ENCODE results near the gene EYA2.

The EYA2 gene

GRCh38 chr20:47054945-47055344, 160.3 kb downstream of the EYA2 start:
- Mint-ChIP-seq H3K4me1 (no peaks in the 10 kb centered on the region), H3K36me3 (no peaks in the 10 kb centered on the region), H3K4me3 (no peak overlapping the region), H3K27ac (no peak overlapping the region), H3K9me3 (peaks cover 0 to 3% of the 10 kb centered on the region in 2 donors), H3K27me3 (peaks cover 24 to 35% of the 10 kb centered on the region in 2 donors)
- ATAC-seq (replicated peaks) (no peak), DNase-seq (no peak)

GRCh38 chr20:47055699-47056369, 161.2 kb downstream of the EYA2 start:
- H3K4me3 Mint-ChIP-seq, result no peak overlapping the region
- no peak for DNase-seq
- no peak overlapping the region for H3K27ac Mint-ChIP-seq
- peaks cover 0 to 3% of the 10 kb centered on the region in 2 donors for H3K9me3 Mint-ChIP-seq
- no peak for ATAC-seq (replicated peaks)
- no peaks in the 10 kb centered on the region for H3K4me1 Mint-ChIP-seq
- H3K36me3 Mint-ChIP-seq, result no peaks in the 10 kb centered on the region
- peaks cover 17 to 29% of the 10 kb centered on the region in 2 donors for H3K27me3 Mint-ChIP-seq

GRCh38 chr20:47057661-47058060, 163.0 kb downstream of the EYA2 start:
- Mint-ChIP-seq H3K27ac (no peak overlapping the region), H3K36me3 (no peaks in the 10 kb centered on the region), H3K4me3 (no peak overlapping the region), H3K4me1 (no peaks in the 10 kb centered on the region), H3K27me3 (peaks cover 19% of the 10 kb centered on the region in 2 donors), H3K9me3 (peaks cover 0 to 3% of the 10 kb centered on the region in 2 donors)
- ATAC-seq (replicated peaks) (no peak), DNase-seq (no peak)

GRCh38 chr20:47058236-47058635, 163.6 kb downstream of the EYA2 start:
- no peak for DNase-seq
- H3K4me3 Mint-ChIP-seq, result no peak overlapping the region

GRCh38 chr20:47059536-47059935, 164.9 kb downstream of the EYA2 start:
- Mint-ChIP-seq H3K9me3 (peaks cover under 1 to 4% of the 10 kb centered on the region in 2 donors), H3K4me3 (no peak overlapping the region), H3K27ac (no peak overlapping the region), H3K36me3 (peaks cover 0 to under 1% of the 10 kb centered on the region in 2 donors), H3K4me1 (no peaks in the 10 kb centered on the region), H3K27me3 (peaks cover 19 to 21% of the 10 kb centered on the region in 2 donors)
- DNase-seq, result no peak
- no peak for ATAC-seq (replicated peaks)

More at GRCh38 chr20:47058236-47058635, 163.6 kb downstream of the EYA2 start:
- no peak for ATAC-seq (replicated peaks)
- Mint-ChIP-seq H3K36me3 (no peaks in the 10 kb centered on the region), H3K27ac (no peak overlapping the region), H3K4me1 (no peaks in the 10 kb centered on the region), H3K27me3 (peaks cover 16 to 19% of the 10 kb centered on the region in 2 donors), H3K9me3 (peaks cover 0 to 3% of the 10 kb centered on the region in 2 donors)

GRCh38 chr20:47061549-47061948, 166.9 kb downstream of the EYA2 start:
- Mint-ChIP-seq H3K4me3 (no peak overlapping the region), H3K4me1 (no peaks in the 10 kb centered on the region), H3K36me3 (peaks cover 0 to 2% of the 10 kb centered on the region in 2 donors), H3K27ac (no peak overlapping the region), H3K9me3 (peaks cover 4 to 5% of the 10 kb centered on the region in 2 donors), H3K27me3 (peaks cover 12 to 18% of the 10 kb centered on the region in 2 donors)
- no peak for DNase-seq
- ATAC-seq (replicated peaks), result no peak

GRCh38 chr20:47062226-47062890, 167.7 kb downstream of the EYA2 start:
- H3K27ac Mint-ChIP-seq, result no peak overlapping the region

GRCh38 chr20:47063407-47063806, 168.8 kb downstream of the EYA2 start:
- no peak overlapping the region for H3K27ac Mint-ChIP-seq
- DNase-seq, result no peak
- peaks cover 0 to 4% of the 10 kb centered on the region in 2 donors for H3K36me3 Mint-ChIP-seq
- no peak for ATAC-seq (replicated peaks)
- H3K4me3 Mint-ChIP-seq, result no peak overlapping the region
- no peaks in the 10 kb centered on the region for H3K4me1 Mint-ChIP-seq
- peaks cover 7 to 14% of the 10 kb centered on the region in 2 donors for H3K27me3 Mint-ChIP-seq
- H3K9me3 Mint-ChIP-seq, result peaks cover 11 to 13% of the 10 kb centered on the region in 2 donors

More at GRCh38 chr20:47062226-47062890, 167.7 kb downstream of the EYA2 start:
- DNase-seq, result no peak
- Mint-ChIP-seq H3K4me1 (no peaks in the 10 kb centered on the region), H3K36me3 (peaks cover 0 to 2% of the 10 kb centered on the region in 2 donors), H3K4me3 (no peak overlapping the region), H3K9me3 (peaks cover 4 to 6% of the 10 kb centered on the region in 2 donors), H3K27me3 (peaks cover 7 to 18% of the 10 kb centered on the region in 2 donors)
- ATAC-seq (replicated peaks), result no peak

- DNase-seq, result no peak
- Mint-ChIP-seq H3K36me3 (peaks cover 0 to 4% of the 10 kb centered on the region in 2 donors), H3K27ac (no peak overlapping the region), H3K4me1 (no peaks in the 10 kb centered on the region), H3K9me3 (peaks cover 13 to 16% of the 10 kb centered on the region in 2 donors), H3K4me3 (no peak overlapping the region), H3K27me3 (peaks cover 7 to 12% of the 10 kb centered on the region in 2 donors)
- ATAC-seq (replicated peaks), result no peak
Measured at GRCh38 chr20:47063808-47064207, 169.2 kb downstream of the EYA2 start.

GRCh38 chr20:47066484-47067270, 172.0 kb downstream of the EYA2 start:
- no peak for ATAC-seq (replicated peaks)
- Mint-ChIP-seq H3K27me3 (peaks cover 7 to 8% of the 10 kb centered on the region in 2 donors), H3K4me1 (no peaks in the 10 kb centered on the region), H3K27ac (no peak overlapping the region), H3K36me3 (peaks cover 0 to 4% of the 10 kb centered on the region in 2 donors), H3K9me3 (peaks cover 13 to 16% of the 10 kb centered on the region in 2 donors), H3K4me3 (no peak overlapping the region)
- no peak for DNase-seq

- H3K4me3 Mint-ChIP-seq, result no peak overlapping the region
- ATAC-seq (replicated peaks) (no peak), DNase-seq (no peak)
- no peaks in the 10 kb centered on the region for H3K4me1 Mint-ChIP-seq
- H3K27me3 Mint-ChIP-seq, result peaks cover 7 to 9% of the 10 kb centered on the region in 2 donors
- H3K27ac Mint-ChIP-seq, result no peak overlapping the region
- peaks cover 13 to 16% of the 10 kb centered on the region in 2 donors for H3K9me3 Mint-ChIP-seq
- H3K36me3 Mint-ChIP-seq, result peaks cover 0 to 4% of the 10 kb centered on the region in 2 donors
Measured at GRCh38 chr20:47067776-47068175, 173.1 kb downstream of the EYA2 start.

- Mint-ChIP-seq H3K27me3 (peaks cover 7 to 15% of the 10 kb centered on the region in 2 donors), H3K4me1 (no peaks in the 10 kb centered on the region), H3K36me3 (peaks cover 0 to 4% of the 10 kb centered on the region in 2 donors), H3K4me3 (no peak overlapping the region), H3K27ac (no peak overlapping the region), H3K9me3 (peaks cover 11 to 12% of the 10 kb centered on the region in 2 donors)
- DNase-seq, result no peak
- no peak for ATAC-seq (replicated peaks)
Measured at GRCh38 chr20:47070176-47070575, 175.5 kb downstream of the EYA2 start.

- Mint-ChIP-seq H3K9me3 (peaks cover 15% of the 10 kb centered on the region in 2 donors), H3K4me3 (no peak overlapping the region), H3K27me3 (peaks cover 7 to 15% of the 10 kb centered on the region in 2 donors), H3K27ac (no peak overlapping the region), H3K4me1 (no peaks in the 10 kb centered on the region), H3K36me3 (peaks cover 2 to 4% of the 10 kb centered on the region in 2 donors)
- ATAC-seq (replicated peaks) (no peak), DNase-seq (no peak)
Measured at GRCh38 chr20:47071646-47072185, 177.1 kb downstream of the EYA2 start.
